ENCODE data around the gene PLOD2.

Gene PLOD2

GRCh38 chr3:146047485-146047884, 113.5 kb downstream of the PLOD2 start:
- no peak for DNase-seq (ENCODE audit: low read depth in 4 of 4, low spot score in 1 of 4)

GRCh38 chr3:146044046-146044445, 116.9 kb downstream of the PLOD2 start:
- DNase-seq (ENCODE audit: low read depth in 4 of 4, low spot score in 1 of 4), result no peak

GRCh38 chr3:146040630-146041029, 120.4 kb downstream of the PLOD2 start:
- DNase-seq (ENCODE audit: low read depth in 4 of 4, low spot score in 1 of 4), result no peak

- no peak for DNase-seq (ENCODE audit: low read depth in 4 of 4, low spot score in 1 of 4)
These were observed 123.3 kb downstream of the PLOD2 start for GRCh38 chr3:146037697-146038096.

- no peak for DNase-seq (ENCODE audit: low read depth in 4 of 4, low spot score in 1 of 4)
These were observed 124.7 kb downstream of the PLOD2 start for GRCh38 chr3:146036281-146036680.

GRCh38 chr3:146035366-146035765, 125.6 kb downstream of the PLOD2 start:
- DNase-seq (ENCODE audit: low read depth in 4 of 4, low spot score in 1 of 4), result no peak

- no peak for DNase-seq (ENCODE audit: low read depth in 4 of 4, low spot score in 1 of 4)
These were observed 127.0 kb downstream of the PLOD2 start for GRCh38 chr3:146033950-146034349.

GRCh38 chr3:146026547-146026946, 134.4 kb downstream of the PLOD2 start:
- DNase-seq (ENCODE audit: low read depth in 4 of 4, low spot score in 1 of 4), result no peak

- no peak for DNase-seq (ENCODE audit: low read depth in 4 of 4, low spot score in 1 of 4)
These were observed 136.7 kb downstream of the PLOD2 start for GRCh38 chr3:146024260-146024659.

- DNase-seq (ENCODE audit: low read depth in 4 of 4, low spot score in 1 of 4), result no peak
These were observed 140.0 kb downstream of the PLOD2 start for GRCh38 chr3:146020969-146021368.

- DNase-seq (ENCODE audit: low read depth in 4 of 4, low spot score in 1 of 4), result no peak
These were observed 141.5 kb downstream of the PLOD2 start for GRCh38 chr3:146019508-146019907.
